ENCODE results near the gene CTNNBIP1. TPM values are rescaled to one million over a fixed set of nuclear protein-coding genes. Genes with fewer than 3 reads are reported as not detected.

The CTNNBIP1 gene
- total RNA-seq, 1 donor from 2014 or later, result 69.6 TPM

DNA sequence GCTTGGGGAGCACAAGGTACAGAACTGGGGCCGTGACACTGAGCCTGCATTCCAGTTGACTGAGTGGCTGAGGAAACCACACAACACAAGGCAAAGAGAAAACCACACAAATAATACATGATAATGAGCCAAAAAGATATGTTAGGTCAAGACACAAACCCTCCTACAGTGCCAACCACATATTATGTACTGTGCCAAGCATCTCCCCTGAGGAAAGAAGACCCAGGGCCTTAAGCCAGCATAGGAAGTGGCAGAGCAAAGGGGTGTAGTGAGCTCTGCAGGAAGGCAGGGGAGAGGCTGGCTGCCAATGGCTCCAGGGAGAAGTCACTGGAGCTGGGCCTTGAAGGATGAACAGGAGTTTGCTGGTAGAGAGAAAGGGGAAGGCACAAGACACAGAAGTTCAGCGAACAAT is 28.2 kb downstream of the CTNNBIP1 start:
- DNase-seq (ENCODE audit: extremely low read depth, low read depth, low spot score), result no peak

DNA sequence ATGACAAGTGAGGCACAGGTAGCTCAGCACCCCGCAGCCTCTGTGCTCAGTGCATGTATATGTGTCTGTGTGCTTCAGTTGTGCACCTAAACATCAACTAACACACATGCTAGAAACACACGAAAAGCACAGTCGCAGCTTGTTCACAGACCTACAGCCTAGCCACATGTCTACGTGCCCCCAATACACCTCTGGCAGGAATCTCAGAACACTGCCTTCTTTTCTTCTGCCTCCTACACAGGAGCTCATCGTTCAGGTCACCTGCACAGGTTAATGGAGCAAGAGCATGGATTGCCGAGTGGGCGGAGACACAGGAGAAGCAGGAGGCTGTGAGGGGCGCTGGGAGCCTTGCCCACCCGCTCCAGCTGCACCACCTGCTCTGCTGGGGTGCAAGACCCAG is 31.7 kb downstream of the CTNNBIP1 start:
- no peak for DNase-seq (ENCODE audit: extremely low read depth, low read depth, low spot score)

DNA sequence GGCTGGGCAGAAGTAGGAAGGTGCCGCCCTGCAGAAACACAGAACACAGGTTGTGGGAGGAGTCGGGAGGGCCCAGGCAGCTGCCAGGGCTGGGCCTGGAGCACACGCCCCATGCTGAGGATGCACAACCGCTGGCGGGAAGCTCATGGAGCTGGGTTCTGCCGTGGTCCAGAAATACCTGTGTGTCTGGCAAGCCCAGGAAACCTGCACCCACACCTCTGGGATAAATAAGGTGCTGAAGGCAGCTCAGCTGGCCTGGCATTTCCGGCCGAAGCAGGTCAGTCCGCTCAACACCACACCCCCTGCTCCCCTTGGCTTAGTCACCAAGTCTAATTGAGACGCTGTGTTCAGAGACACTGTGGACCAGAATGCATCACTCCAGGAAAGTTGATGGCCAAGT is 32.1 kb downstream of the CTNNBIP1 start:
- DNase-seq (ENCODE audit: extremely low read depth, low read depth, low spot score), result no peak

DNA sequence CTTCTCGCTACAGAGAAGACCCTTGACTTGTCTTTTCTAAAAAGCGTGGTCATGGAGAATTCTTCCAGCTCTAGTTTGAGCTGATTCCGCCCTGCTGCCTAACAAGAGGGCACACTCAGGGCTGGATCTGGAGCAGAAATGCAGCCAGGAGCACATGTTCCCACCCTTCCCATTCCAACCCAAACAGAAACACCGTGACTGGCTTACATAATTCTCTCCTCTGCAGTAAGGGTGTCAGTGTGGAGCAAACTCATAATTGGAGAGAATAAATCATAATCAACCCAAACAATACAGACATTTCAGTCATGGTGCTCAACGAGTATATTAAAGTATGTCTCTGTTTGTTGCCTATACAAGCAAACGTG is 34.5 kb downstream of the CTNNBIP1 start:
- DNase-seq (ENCODE audit: extremely low read depth, low read depth, low spot score), result no peak

DNA sequence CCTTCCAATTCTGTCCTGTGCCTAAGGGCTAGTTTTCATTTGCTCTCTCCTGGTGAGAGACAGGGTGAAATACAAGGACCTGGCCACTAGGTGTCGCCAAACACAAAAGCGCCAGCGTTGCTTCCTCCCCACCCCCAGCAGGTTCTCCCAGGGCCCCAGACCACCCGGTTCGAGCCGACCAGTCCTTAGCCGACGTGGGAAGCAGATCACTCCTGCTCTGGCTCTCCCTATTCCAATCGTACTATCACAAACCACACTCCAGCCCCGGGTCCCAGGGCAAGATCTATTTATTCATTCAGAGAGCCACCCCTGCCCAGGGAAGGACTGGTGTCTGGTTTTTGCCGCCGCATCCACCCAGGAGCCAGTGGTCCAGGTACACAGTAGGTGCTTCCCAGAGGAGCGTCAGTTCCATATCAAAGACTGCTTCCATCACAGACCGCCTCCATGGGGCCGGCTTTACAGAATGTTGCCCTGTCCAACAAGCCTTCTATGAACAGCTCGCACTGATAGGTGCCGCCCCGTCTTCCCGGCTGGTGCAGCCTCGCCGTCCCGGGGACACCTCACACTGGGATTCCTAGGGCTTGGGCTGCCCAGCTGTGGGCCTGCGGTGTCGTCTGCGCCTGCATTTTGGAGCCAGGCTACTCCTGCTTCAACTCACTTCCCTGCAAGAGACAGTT is 35.0 kb downstream of the CTNNBIP1 start:
- no peak for DNase-seq (ENCODE audit: extremely low read depth, low read depth, low spot score)

DNA sequence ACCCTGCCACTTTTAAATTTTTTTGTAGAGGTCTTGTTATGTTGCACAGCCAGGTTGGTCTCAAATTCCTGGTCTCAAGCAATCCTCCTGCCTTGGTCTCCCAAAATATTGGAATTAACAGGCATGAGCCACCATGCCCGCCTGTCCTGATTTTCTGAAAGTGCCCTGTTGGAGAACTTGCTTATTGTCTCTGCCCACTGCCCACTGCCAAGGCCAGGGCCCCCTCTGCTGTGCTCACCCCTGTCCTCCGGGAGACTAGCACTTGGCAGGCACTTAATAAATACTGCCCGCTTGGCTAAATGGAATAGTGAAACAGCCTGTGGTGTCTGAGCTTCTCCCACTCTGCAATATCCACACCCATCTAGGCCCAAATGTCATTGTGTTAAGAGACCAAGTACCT is 35.7 kb downstream of the CTNNBIP1 start:
- DNase-seq (ENCODE audit: extremely low read depth, low read depth, low spot score), result no peak

DNA sequence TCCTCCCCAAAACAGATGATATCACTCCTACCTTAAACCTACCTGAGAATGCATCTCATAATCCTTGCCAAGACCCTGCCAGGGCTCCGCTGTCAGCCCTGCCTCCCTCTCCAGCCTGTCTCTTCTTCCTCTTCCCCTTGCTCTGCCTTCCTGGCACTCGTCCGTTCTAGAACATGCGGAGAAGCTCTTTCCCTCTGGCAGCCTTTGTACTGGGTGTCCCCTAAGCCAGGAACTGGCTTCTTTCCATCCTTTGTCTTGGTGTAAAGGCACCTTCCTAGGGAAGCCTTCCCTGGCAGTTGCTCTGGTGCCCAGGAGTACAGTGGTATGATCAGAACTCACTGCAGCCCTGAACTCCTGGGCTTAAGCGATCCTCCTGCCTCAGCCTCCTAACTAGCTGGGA is 36.1 kb downstream of the CTNNBIP1 start:
- DNase-seq (ENCODE audit: extremely low read depth, low read depth, low spot score), result no peak

DNA sequence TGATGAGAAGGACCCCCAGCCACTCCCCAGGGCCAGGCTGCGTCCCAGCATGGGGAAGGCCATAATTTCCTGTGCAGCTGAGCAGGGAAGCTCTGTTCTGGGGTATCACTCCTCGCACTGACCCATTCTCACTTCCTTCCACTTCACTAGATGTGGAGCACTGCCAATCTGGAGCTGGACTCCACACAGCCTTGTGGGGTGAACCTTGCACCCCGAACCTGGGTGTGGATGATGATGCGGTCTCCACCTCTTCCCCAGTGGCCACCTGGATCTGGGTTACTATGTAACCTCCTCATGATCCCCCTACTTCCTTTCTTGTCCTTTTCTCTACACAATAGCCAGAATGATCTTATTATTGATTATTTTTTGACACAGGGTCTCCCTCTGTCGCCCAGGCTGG is 36.7 kb downstream of the CTNNBIP1 start:
- DNase-seq (ENCODE audit: extremely low read depth, low read depth, low spot score), result no peak

DNA sequence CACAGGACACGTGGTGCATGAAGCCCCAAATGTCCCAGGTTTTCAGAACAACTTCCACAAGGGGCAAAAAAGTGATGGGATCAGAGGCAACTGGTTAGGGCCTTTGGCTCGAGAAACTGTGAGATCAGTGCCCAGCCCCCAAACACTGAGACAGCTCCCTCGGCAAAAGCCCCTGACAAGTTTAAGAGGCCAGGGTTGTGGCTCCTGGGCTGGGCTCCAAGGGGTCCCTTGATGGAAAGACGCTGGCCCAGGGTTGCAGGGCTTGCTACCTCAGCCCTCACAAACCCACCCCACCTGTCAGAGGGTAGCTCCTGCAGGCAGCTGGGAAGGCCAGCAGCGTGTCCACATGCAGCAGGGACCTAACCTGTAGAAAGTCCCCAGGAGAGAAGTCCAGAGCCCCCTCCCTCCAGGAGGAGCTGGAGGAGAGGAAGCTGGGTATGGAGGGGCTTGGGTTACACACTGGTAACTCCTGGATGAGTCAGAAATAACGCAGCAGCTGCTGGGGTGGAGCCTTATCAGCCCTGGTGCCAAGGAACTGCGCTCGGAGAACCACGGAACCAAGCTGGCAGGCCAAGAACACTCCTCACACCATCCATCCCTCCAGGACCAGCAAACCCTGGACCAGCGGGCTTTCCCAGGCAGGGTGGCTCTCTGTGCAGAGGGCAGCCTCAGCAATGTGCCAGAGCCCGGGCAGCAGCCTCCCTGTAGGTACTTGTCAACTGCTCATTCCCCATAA is 37.5 kb downstream of the CTNNBIP1 start:
- no peak for DNase-seq (ENCODE audit: extremely low read depth, low read depth, low spot score)

DNA sequence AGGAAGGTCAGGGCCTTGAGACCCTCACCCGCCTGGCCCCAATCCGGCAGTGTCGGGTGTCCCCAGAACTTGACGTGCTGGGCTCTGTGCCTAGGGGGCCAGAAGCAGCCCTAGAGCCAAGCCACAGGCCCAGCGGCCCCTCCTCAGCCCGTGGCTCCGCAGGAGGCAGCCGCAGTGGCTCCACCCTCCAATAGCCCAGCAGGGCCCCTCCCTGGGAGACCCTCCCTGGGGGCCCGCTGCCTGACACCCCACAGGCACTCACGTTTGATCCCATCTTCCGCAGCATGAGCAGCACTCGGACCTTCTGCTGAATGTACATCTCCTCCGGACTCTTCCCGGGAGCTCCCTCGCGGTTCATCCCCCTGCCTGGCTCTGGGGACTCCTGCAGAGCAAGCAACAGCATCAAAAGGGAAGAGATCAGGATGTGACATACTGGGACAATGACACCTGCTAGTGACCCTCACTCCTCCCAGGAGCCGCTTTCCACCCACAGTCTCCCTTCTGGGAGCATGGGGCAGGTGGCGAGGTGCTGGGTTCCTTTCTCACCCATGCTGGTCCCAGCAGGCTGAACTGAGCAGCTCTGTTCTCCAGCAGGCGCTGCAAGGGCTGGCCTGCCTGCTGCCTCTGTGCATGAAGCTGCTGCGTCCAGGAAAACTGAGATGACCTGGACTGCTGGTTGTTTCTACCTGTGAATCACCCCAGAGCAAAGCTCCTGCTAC is 38.2 kb downstream of the CTNNBIP1 start:
- DNase-seq (ENCODE audit: extremely low read depth, low read depth, low spot score), result no peak

DNA sequence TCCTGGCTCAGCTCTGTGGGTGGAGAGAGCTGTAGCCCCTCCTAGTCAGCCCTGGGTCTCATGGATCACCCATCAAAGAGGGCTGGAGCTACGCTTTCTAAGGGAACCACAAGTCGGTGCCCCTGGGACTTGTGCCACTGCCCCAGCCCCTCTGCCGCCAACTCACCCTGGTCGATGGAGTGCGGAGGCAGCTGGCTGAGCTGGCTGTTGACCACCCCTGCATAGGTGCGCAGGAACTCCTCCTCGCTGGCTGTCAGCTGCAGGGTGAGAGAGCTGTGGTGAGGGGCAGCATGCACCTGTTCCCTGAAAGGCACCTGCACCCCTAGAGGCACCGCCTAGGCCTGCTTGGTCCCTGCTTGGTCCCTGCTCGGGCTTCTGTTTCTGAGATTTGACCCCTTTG is 39.0 kb downstream of the CTNNBIP1 start:
- DNase-seq (ENCODE audit: extremely low read depth, low read depth, low spot score), result no peak

DNA sequence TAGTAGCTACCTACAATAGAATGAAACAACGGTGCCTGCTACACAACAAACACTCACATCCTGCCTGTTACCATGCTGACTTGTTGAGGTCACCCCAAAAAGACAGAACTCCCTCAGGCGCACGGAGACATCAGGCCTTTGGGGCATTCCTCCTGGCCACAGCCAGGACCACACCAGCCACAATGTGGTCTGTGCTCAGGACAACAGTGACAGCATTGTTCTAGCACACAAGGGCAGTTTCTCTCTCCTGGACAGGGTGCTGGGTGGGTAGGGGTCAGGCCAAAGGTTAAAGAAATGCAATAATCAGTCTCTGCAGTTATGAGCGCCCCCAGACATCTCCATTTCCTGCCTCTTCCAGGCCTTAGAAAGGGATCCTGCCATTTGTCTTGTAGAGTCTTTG is 39.5 kb downstream of the CTNNBIP1 start:
- no peak for DNase-seq (ENCODE audit: extremely low read depth, low read depth, low spot score)

DNA sequence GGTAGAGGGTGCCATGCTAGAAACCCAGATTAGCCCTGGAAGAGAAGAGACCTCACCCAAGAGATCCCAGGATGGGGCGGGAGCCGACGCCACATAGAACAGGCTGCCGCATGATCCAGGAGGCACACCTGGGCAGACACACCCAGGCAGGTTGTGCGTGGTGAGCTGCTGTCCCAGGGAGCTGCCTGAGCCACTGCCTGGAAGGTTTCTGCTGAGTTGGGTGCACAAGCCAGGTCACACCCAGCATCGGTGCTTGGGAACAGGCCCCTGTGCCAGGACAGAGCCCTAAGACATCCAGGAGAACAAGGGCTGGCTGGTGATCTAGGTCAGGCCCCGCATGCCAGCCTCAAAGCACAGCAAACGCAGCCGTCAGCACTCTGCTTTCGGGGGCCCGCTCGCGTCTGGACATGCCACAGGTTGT is 40.2 kb downstream of the CTNNBIP1 start:
- no peak for DNase-seq (ENCODE audit: extremely low read depth, low read depth, low spot score)

DNA sequence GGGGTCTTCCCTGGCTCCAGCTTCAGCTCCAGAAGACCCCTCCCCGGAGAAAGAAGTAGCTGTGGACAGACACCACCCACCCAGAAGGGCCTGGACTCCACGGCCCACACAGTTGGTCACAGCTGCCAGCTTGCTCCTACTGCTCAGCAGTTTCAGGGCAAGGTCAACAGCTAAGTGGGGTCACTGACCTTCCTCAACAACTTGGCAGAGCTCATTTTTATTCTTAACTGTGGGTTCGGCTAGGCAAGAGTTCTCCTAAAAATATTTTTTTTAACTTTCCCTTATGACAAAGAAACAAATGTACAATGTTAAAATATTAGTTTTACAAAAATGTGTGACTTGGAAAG is 41.9 kb downstream of the CTNNBIP1 start:
- no peak for DNase-seq (ENCODE audit: extremely low read depth, low read depth, low spot score)

DNA sequence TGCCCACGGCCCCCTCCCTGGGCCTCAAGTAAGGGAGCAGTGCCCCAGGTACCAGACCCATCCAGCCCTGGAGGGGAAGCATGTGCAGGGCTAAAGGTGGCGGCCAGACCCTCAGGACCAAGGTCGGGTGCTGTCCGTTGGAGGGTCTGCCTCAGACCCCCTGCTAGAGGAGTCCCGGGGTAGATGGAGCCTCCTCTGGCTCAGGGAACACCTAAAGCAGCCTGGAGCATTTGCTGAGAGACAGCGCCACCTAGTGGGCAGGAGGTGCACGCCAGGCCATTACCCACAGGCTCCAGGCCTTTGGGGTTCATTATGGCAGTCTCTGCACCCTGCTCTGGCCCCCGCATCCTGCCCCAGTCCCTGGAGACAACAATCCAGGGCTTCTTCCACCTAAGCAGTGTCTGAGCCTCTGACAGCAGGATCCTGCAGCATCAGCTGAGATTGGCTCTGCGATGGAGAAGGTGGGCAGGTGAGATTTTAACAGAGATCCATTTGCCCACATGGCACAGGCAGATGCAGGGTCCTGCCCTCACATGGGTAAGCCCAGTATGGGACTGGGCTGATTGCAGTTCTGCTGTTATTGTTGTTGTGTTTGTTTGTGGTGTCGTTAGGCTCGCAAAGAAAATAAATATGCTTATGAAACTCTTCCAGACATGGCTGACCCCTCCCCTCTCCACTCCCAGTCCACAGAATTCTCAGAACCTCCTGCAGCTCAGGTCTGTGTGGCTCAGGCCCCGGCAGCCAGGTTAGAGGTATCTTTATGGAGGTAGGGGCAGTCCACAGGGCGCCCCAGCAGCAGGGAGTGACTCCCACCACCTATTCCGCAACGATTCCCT is 42.4 kb downstream of the CTNNBIP1 start:
- DNase-seq (ENCODE audit: extremely low read depth, low read depth, low spot score), result no peak

DNA sequence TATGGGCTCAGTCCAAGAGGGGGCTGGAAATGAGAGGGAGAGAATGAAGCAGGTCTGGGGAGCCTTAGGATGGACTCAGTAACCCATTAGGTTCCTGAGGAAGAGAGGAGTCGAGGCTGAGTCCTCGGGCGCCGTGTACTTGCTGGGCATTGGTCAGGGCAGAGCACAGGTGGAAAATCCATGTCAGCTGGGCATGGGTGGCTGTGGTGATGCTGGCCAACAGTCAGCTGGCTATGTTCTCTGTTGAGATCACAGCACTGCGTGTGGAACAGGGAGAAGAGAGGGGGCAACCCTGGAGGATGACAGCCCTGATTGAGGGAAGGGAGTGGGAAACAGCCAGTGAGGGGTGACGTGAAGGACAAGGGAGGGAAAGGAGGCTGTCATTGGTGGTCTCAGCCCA is 43.2 kb downstream of the CTNNBIP1 start:
- DNase-seq (ENCODE audit: extremely low read depth, low read depth, low spot score), result no peak

DNA sequence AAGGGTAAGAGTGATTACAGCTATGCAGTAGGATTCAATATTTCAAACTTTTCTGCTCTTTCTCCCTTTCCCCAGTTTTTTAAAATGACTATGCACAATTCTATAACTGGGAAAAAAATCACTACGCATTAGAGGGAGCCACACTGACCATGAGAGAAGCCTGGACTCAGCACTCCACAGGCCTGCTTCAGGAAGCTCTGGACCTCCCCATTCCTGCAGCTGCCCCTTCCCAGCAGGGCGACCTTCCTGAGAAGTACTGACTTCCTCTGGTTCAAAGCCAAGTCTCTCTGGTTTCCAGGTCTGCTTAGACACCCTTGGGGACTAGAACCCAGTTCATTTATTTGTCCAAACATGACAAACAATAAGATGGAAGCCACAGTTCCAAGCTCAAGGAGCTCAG is 44.3 kb downstream of the CTNNBIP1 start:
- DNase-seq (ENCODE audit: extremely low read depth, low read depth, low spot score), result no peak

DNA sequence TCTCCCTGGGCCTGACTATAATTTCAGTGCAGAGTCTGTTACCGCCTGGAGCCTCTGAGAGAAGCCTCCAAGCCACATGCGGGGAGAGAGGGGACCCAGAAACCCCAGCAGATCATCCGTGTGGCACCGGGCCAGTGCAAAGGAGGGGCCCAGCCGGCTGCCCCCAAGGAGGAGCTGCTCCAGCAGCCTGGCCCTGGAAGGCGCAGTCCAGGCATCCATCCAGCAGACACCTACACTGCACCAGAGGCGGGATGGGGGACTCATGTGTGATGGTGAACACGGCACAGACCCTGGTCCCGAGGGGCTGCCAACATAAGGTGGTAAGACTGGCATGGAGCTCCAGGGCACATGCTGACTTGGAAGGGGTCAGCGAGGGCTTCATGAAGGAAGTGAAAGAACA is 46.7 kb downstream of the CTNNBIP1 start:
- no peak for DNase-seq (ENCODE audit: extremely low read depth, low read depth, low spot score)

DNA sequence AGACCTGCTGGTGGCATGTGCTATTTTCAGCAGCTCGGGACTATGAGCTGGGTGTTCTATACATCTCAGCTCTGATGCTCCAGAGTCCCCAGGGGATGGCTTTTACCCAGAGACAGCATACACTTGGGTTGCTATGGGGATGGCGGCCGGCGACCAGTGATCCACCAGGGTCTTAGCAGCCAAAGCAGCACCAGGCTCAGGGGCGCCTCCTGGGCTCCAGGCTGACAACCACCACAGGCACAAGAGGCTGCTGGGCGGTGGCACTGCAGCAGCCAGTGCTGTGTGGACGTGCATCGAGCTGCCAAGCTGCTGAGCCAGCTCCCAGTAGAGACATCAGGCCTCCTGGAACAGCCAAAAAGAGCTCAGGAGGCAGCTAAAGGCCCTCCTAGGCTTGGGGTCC is 48.7 kb downstream of the CTNNBIP1 start:
- DNase-seq (ENCODE audit: extremely low read depth, low read depth, low spot score), result no peak

DNA sequence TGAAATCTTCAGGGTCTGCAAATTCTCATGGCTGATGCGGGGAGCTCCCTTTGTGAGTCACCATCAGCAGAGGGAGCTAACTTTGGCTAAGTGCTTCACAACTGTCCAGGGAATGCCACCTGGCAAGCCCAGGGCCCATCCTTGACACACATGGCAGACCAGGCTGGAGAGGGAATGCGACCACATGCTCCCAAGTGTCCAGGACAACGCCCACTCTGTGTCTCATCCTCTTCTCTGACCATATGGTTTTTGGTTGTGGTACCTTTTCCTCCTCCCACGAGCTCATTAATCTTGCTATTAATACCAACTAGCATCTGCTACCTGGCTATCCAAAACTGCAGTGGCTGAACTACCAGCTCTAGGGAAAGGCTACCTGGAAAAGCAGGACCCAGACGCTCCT is 49.2 kb downstream of the CTNNBIP1 start:
- no peak for DNase-seq (ENCODE audit: extremely low read depth, low read depth, low spot score)

DNA sequence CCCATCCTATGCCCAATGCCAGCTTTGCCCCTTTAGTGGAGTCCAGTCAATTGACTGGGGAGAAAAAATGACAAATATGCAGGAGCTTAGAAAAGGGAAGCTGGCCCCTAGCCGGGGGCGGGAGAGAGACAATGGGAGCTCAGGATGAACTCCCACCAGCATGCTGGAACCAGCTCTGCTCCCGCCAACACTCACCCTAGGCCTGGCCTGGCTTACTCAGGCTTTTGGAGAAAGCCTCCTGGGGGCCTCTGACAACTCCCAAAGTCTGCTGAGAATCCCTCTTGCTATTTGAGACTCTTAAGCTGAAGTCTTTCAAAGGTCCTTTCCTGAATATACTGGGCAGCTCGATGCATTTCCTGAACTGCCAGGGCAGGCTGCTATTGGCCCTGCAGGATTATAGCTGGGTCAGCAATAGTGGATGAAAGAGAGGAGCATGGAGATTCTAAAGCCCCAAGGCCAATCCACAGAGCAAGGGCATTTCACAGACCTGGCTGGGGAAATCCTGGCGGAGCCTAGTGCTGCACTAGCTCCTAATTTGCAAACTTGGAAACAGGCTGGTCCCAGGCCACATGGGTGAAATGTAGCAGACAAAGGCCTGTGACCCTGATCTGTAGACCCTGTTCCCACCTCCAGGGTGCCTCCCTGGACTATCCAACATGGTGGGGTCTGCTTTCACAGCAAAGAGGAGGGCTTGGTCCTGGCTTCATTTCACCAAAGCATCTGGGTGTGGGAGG is 50.6 kb downstream of the CTNNBIP1 start:
- DNase-seq (ENCODE audit: extremely low read depth, low read depth, low spot score), result no peak

All from glomerular endothelial cell (primary cell).